Liver (tissue), 3 donors: ENCODE results near the gene ASCL3.

ENCODE experiments used
- GABPA ChIP-seq, 2 donors: IDR thresholded peaks in 1 of 2; conservative IDR thresholded peaks in 1 of 2; 2 replicates each; pipeline ENCODE4 v1.6.1; 2016; ENCODE audit warnings: antibody characterized with exemption in 2 of 2, mild to moderate bottlenecking in 1 of 2, moderate library complexity in 1 of 2
- RXRA ChIP-seq, 2 donors: IDR thresholded peaks; 2 replicates each; pipeline ENCODE4 v1.6.1; 2017 to 2018; ENCODE audit warnings: antibody characterized with exemption in 2 of 2, mild to moderate bottlenecking in 1 of 2
- TAF1 ChIP-seq: conservative IDR thresholded peaks from 2 replicates; pipeline ENCODE4 v1.6.1; 2016; ENCODE audit warnings: antibody characterized with exemption, mild to moderate bottlenecking
- YY1 ChIP-seq: IDR thresholded peaks from 2 replicates; pipeline ENCODE4 v1.6.1; 2016; ENCODE audit warnings: antibody characterized with exemption, mild to moderate bottlenecking
- TF ChIP-seq, protein P1 (sequence below): fragments of 150-350 bp; IDR thresholded peaks from 2 replicates; pipeline ENCODE4 v1.5.1; 2017; ENCODE audit warnings: improper control_type of control experiment, low read depth, low read length; ENCODE audit not compliant: missing input control
- TF ChIP-seq, protein P2 (sequence below): IDR thresholded peaks from 2 replicates; pipeline ENCODE4 v1.6.1; 2016; ENCODE audit warnings: antibody characterized with exemption, mild to moderate bottlenecking
- TF ChIP-seq, protein P3 (sequence below): IDR thresholded peaks from 2 replicates; pipeline ENCODE4 v1.6.1; 2016; ENCODE audit warnings: antibody characterized with exemption
- donor health status: healthy.
- donor health status: healthy.

- TF ChIP-seq, protein P1, sequence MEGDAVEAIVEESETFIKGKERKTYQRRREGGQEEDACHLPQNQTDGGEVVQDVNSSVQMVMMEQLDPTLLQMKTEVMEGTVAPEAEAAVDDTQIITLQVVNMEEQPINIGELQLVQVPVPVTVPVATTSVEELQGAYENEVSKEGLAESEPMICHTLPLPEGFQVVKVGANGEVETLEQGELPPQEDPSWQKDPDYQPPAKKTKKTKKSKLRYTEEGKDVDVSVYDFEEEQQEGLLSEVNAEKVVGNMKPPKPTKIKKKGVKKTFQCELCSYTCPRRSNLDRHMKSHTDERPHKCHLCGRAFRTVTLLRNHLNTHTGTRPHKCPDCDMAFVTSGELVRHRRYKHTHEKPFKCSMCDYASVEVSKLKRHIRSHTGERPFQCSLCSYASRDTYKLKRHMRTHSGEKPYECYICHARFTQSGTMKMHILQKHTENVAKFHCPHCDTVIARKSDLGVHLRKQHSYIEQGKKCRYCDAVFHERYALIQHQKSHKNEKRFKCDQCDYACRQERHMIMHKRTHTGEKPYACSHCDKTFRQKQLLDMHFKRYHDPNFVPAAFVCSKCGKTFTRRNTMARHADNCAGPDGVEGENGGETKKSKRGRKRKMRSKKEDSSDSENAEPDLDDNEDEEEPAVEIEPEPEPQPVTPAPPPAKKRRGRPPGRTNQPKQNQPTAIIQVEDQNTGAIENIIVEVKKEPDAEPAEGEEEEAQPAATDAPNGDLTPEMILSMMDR: no peak
- TF ChIP-seq, protein P2, sequence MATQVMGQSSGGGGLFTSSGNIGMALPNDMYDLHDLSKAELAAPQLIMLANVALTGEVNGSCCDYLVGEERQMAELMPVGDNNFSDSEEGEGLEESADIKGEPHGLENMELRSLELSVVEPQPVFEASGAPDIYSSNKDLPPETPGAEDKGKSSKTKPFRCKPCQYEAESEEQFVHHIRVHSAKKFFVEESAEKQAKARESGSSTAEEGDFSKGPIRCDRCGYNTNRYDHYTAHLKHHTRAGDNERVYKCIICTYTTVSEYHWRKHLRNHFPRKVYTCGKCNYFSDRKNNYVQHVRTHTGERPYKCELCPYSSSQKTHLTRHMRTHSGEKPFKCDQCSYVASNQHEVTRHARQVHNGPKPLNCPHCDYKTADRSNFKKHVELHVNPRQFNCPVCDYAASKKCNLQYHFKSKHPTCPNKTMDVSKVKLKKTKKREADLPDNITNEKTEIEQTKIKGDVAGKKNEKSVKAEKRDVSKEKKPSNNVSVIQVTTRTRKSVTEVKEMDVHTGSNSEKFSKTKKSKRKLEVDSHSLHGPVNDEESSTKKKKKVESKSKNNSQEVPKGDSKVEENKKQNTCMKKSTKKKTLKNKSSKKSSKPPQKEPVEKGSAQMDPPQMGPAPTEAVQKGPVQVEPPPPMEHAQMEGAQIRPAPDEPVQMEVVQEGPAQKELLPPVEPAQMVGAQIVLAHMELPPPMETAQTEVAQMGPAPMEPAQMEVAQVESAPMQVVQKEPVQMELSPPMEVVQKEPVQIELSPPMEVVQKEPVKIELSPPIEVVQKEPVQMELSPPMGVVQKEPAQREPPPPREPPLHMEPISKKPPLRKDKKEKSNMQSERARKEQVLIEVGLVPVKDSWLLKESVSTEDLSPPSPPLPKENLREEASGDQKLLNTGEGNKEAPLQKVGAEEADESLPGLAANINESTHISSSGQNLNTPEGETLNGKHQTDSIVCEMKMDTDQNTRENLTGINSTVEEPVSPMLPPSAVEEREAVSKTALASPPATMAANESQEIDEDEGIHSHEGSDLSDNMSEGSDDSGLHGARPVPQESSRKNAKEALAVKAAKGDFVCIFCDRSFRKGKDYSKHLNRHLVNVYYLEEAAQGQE: no peak
- TF ChIP-seq, protein P3, sequence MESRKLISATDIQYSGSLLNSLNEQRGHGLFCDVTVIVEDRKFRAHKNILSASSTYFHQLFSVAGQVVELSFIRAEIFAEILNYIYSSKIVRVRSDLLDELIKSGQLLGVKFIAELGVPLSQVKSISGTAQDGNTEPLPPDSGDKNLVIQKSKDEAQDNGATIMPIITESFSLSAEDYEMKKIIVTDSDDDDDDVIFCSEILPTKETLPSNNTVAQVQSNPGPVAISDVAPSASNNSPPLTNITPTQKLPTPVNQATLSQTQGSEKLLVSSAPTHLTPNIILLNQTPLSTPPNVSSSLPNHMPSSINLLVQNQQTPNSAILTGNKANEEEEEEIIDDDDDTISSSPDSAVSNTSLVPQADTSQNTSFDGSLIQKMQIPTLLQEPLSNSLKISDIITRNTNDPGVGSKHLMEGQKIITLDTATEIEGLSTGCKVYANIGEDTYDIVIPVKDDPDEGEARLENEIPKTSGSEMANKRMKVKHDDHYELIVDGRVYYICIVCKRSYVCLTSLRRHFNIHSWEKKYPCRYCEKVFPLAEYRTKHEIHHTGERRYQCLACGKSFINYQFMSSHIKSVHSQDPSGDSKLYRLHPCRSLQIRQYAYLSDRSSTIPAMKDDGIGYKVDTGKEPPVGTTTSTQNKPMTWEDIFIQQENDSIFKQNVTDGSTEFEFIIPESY: no peak
- TF ChIP-seq TAF1 (no peak), RXRA (IDR thresholded peaks at IDR 0.05) (no peak), GABPA (IDR thresholded peaks at IDR 0.05 in 1 of 2, conservative IDR thresholded peaks at IDR 0.05 in 1 of 2) (no peak), YY1 (no peak)
Measured at GRCh38 chr11:8926236-8926635, 16.6 kb downstream of the ASCL3 start.
